Astrocyte (in vitro differentiated cells and primary cell): ENCODE data around the gene ELMOD1. TPM values are rescaled to one million over a fixed set of nuclear protein-coding genes. Genes with fewer than 3 reads are reported as not detected.

ENCODE experiments used
- DNase-seq: peaks from one replicate; pipeline ENCODE4 v3.0.0-alpha.2; 2010; ENCODE audit warnings: low read depth
- FAIRE-seq: peaks from 2 replicates; lab custom pipeline; 2011; peaks lifted over from hg19 to GRCh38; lab: Jason Lieb, UNC
- H2AFZ ChIP-seq: 2 replicates; pipeline ENCODE4 v1.6.0; 2012; ENCODE audit warnings: low read depth, low read length, inconsistent platforms
- H3K27ac ChIP-seq: 2 replicates; pipeline ENCODE4 v1.5.1; 2011; ENCODE audit warnings: low read depth, low read length, inconsistent platforms
- H3K27me3 ChIP-seq: 2 replicates; pipeline ENCODE4 v1.6.0; 2011; ENCODE audit warnings: low read length, inconsistent platforms; ENCODE audit not compliant: insufficient read depth
- H3K36me3 ChIP-seq: 2 replicates; pipeline ENCODE4 v1.5.1; 2011; ENCODE audit warnings: low read length, inconsistent platforms; ENCODE audit not compliant: insufficient read depth
- H3K4me1 ChIP-seq: 2 replicates; pipeline ENCODE4 v1.5.1; 2011; ENCODE audit warnings: low read length, inconsistent platforms; ENCODE audit not compliant: insufficient read depth
- H3K4me2 ChIP-seq: 2 replicates; pipeline ENCODE4 v1.6.0; 2012; ENCODE audit warnings: low read length, inconsistent platforms
- H3K4me3 ChIP-seq: 2 replicates; pipeline ENCODE4 v1.5.1; 2011; ENCODE audit warnings: low read depth, mild to moderate bottlenecking, low read length, inconsistent platforms; ENCODE audit not compliant: insufficient read depth
- H3K79me2 ChIP-seq: 2 replicates; pipeline ENCODE4 v1.6.0; 2012; ENCODE audit warnings: mild to moderate bottlenecking, low read length, inconsistent platforms; ENCODE audit not compliant: insufficient read depth
- H3K9ac ChIP-seq: 2 replicates; pipeline ENCODE4 v1.6.0; 2012; ENCODE audit warnings: mild to moderate bottlenecking, low read length, inconsistent platforms
- H3K9me3 ChIP-seq: 2 replicates; pipeline ENCODE4 v1.5.1; 2012; ENCODE audit warnings: low read depth, mild to moderate bottlenecking, low read length, inconsistent platforms; ENCODE audit not compliant: insufficient read depth
- H4K20me1 ChIP-seq: 2 replicates; pipeline ENCODE4 v1.6.0; 2012; ENCODE audit warnings: low read length, inconsistent platforms; ENCODE audit not compliant: insufficient read depth
- H3K27ac Mint-ChIP-seq: one replicate; pipeline ENCODE4 v1.8.0; 2021; ENCODE audit warnings: mild to moderate bottlenecking, mixed read lengths; ENCODE audit not compliant: unreplicated experiment
- H3K27me3 Mint-ChIP-seq: one replicate; pipeline ENCODE4 v1.8.0; 2021; ENCODE audit warnings: low read depth, mixed read lengths; ENCODE audit not compliant: unreplicated experiment
- H3K36me3 Mint-ChIP-seq: one replicate; pipeline ENCODE4 v1.8.0; 2021; ENCODE audit warnings: low read depth, mixed read lengths; ENCODE audit not compliant: unreplicated experiment
- H3K4me1 Mint-ChIP-seq: one replicate; pipeline ENCODE4 v1.8.0; 2021; ENCODE audit warnings: low read depth, mixed read lengths; ENCODE audit not compliant: unreplicated experiment
- H3K4me3 Mint-ChIP-seq: one replicate; pipeline ENCODE4 v1.8.0; 2021; ENCODE audit warnings: mild to moderate bottlenecking, moderate library complexity, mixed read lengths; ENCODE audit not compliant: unreplicated experiment
- H3K9me3 Mint-ChIP-seq: one replicate; pipeline ENCODE4 v1.8.0; 2021; ENCODE audit warnings: mild to moderate bottlenecking, mixed read lengths; ENCODE audit not compliant: unreplicated experiment
- CTCF ChIP-seq: IDR thresholded peaks from 2 replicates; pipeline ENCODE4 v1.5.1; 2011; ENCODE audit warnings: low read depth, mild to moderate bottlenecking, inconsistent platforms, low read length, moderate library complexity; ENCODE audit not compliant: insufficient read depth
- EZH2 ChIP-seq: IDR thresholded peaks from 2 replicates; pipeline ENCODE4 v1.6.1; 2012; ENCODE audit warnings: mild to moderate bottlenecking, low read length, inconsistent platforms; ENCODE audit not compliant: insufficient read depth
- total RNA-seq: library from RNA; stranded (reverse); gene quantifications from 2 replicates; pipeline ENCODE4 v1.2.1, GENCODE V29; 2021

ELMOD1 gene
- total RNA-seq, 1 donor from 2014 or later, result 0.52 TPM

DNA sequence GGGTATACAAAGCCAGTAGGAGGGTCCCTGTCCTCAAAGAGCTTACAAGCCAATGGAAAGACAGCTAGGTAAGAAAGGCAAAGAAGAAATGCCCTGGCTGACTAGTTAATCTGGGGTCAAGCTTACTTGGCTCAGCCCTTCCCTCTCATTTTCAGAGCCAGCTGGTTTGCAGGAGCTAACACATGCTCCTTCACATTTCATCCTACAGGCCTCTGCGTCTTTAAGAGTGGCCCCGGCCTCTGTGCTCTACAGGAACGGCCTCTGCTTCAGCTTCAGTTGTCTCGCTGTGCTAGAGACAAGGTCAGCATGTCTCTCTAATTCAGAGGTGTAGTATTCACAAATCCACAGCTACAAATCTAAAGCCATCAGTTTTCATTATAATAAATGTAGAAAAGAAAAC is 40.6 kb upstream of the ELMOD1 start:
- Histone ChIP-seq H3K9ac (no peak overlapping the region), H2AFZ (no peak overlapping the region), H3K27ac (no peak overlapping the region), H3K9me3 (no peaks in the 10 kb centered on the region), H4K20me1 (no peaks in the 10 kb centered on the region), H3K79me2 (no peaks in the 10 kb centered on the region), H3K4me3 (no peak overlapping the region), H3K27me3 (no peaks in the 10 kb centered on the region), H3K4me1 (peaks cover 11% of the 10 kb centered on the region), H3K36me3 (peaks cover 26% of the 10 kb centered on the region), H3K4me2 (no peak overlapping the region)
- DNase-seq, result no peak
- no peak overlapping the region for H3K4me3 Mint-ChIP-seq
- H3K36me3 Mint-ChIP-seq, result no peaks in the 10 kb centered on the region
- peaks cover 2% of the 10 kb centered on the region for H3K4me1 Mint-ChIP-seq
- H3K9me3 Mint-ChIP-seq, result no peaks in the 10 kb centered on the region
- no peaks in the 10 kb centered on the region for H3K27me3 Mint-ChIP-seq
- TF ChIP-seq EZH2, result no peak
- TF ChIP-seq CTCF, result no peak
- no peak overlapping the region for H3K27ac Mint-ChIP-seq
- FAIRE-seq, result no peak

- Mint-ChIP-seq H3K4me1 (peaks cover 27% of the 10 kb centered on the region), H3K4me3 (no peak overlapping the region), H3K9me3 (no peaks in the 10 kb centered on the region), H3K27ac (peak overlapping the region; percentile 63), H3K36me3 (peaks cover 2% of the 10 kb centered on the region), H3K27me3 (no peaks in the 10 kb centered on the region)
- H2AFZ ChIP-seq, result no peak overlapping the region
- peak overlapping the region; percentile 88 for H3K27ac ChIP-seq
- H3K4me3 ChIP-seq, result no peak overlapping the region
- FAIRE-seq, result peak; percentile 63
- peak overlapping the region; percentile 86 for H3K4me2 ChIP-seq
- no peaks in the 10 kb centered on the region for H3K27me3 ChIP-seq
- H4K20me1 ChIP-seq, result no peaks in the 10 kb centered on the region
- H3K36me3 ChIP-seq, result peaks cover 2% of the 10 kb centered on the region
- DNase-seq, result peak; percentile 54
- TF ChIP-seq EZH2, result no peak
- TF ChIP-seq CTCF, result no peak
- peaks cover 33% of the 10 kb centered on the region for H3K79me2 ChIP-seq
- peaks cover 36% of the 10 kb centered on the region for H3K4me1 ChIP-seq
- peak overlapping the region; percentile 65 for H3K9ac ChIP-seq
- H3K9me3 ChIP-seq, result no peaks in the 10 kb centered on the region
These were observed 29.3 kb upstream of the ELMOD1 start for GRCh38 chr11:107561688-107562087.

GRCh38 chr11:107562647-107563208 is 28.2 kb upstream of the ELMOD1 start:
- Histone ChIP-seq H2AFZ (no peak overlapping the region), H3K79me2 (peaks cover 33% of the 10 kb centered on the region), H3K27me3 (no peaks in the 10 kb centered on the region), H3K9me3 (no peaks in the 10 kb centered on the region), H3K9ac (peak overlapping the region; percentile 65), H4K20me1 (no peaks in the 10 kb centered on the region), H3K4me3 (peak overlapping the region; percentile 18), H3K36me3 (no peaks in the 10 kb centered on the region), H3K4me2 (peak overlapping the region; percentile 86), H3K4me1 (peaks cover 36% of the 10 kb centered on the region), H3K27ac (peak overlapping the region; percentile 88)
- peaks cover 27% of the 10 kb centered on the region for H3K4me1 Mint-ChIP-seq
- H3K4me3 Mint-ChIP-seq, result no peak overlapping the region
- peak; percentile 91 for DNase-seq
- H3K9me3 Mint-ChIP-seq, result no peaks in the 10 kb centered on the region
- peaks cover 2% of the 10 kb centered on the region for H3K36me3 Mint-ChIP-seq
- peak; percentile 85 for FAIRE-seq
- H3K27ac Mint-ChIP-seq, result peak overlapping the region; percentile 75
- no peaks in the 10 kb centered on the region for H3K27me3 Mint-ChIP-seq
- TF ChIP-seq EZH2, result no peak
- TF ChIP-seq CTCF, result no peak
